Erythroblast (primary cell): ENCODE results near the gene HPCAL1.

Experiments used
- GATA1 ChIP-seq: IDR thresholded peaks from 2 replicates; pipeline ENCODE4 v1.6.1; 2011; ENCODE audit warnings: low read depth, mild to moderate bottlenecking, control low read depth, low read length, moderate library complexity
- POLR2A ChIP-seq: IDR thresholded peaks from 2 replicates; pipeline ENCODE4 v1.6.1; 2011; ENCODE audit warnings: mild to moderate bottlenecking, low read length

- TF ChIP-seq POLR2A (no peak), GATA1 (no peak)
Observed at GRCh38 chr2:10424051-10424450, 121.3 kb downstream of the HPCAL1 start.
